Raji (cell line): ENCODE measurements around the gene ADARB2.

ENCODE experiments used
- POLR2A ChIP-seq: IDR thresholded peaks from 2 replicates; pipeline ENCODE4 v1.6.1; 2011; ENCODE audit warnings: low read depth, low read length, control low read depth; ENCODE audit not compliant: insufficient read depth

Gene ADARB2

GRCh38 chr10:1610986-1611770, 126.1 kb downstream of the ADARB2 start:
- no peak for TF ChIP-seq POLR2A

DNA sequence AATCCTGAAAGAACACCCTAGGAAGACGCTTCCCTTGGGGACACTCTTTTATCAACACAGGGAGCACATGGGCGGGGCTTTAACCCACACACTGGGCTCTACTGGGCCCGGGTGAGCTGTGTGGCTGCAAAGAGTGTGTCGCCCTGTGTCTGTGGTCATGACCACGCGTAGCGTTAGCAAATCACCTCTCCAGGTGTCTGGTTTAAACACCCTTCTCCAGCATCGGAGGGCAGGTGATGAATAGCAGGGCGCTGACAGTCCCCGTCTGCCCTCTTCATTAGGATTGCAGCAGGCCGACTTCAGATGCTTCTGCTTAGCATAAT, 127.7 kb downstream of the ADARB2 start:
- no peak for TF ChIP-seq POLR2A

- TF ChIP-seq POLR2A, result no peak
Measured at GRCh38 chr10:1608851-1609647, 128.3 kb downstream of the ADARB2 start.

DNA sequence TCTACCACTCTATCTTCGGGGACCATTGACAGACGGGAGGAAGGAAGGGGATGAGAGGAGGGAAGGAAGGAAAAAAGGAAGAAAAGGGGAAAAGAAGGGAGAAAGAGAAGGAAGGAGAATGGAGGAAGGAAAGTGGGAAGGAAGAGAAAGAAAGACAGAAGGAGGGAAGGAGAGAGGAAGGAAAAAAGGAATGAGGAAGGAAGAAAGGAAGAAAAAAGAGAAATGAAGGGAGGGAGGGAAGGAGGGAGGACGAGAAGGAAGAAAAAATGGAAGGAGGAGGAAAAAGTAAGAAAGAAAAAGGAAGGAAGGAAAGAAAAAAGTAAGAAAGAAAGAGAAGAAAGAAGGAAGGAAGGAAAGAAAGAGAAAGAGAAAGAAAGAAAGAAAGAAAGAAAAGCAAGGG, 128.9 kb downstream of the ADARB2 start:
- TF ChIP-seq POLR2A, result no peak

DNA sequence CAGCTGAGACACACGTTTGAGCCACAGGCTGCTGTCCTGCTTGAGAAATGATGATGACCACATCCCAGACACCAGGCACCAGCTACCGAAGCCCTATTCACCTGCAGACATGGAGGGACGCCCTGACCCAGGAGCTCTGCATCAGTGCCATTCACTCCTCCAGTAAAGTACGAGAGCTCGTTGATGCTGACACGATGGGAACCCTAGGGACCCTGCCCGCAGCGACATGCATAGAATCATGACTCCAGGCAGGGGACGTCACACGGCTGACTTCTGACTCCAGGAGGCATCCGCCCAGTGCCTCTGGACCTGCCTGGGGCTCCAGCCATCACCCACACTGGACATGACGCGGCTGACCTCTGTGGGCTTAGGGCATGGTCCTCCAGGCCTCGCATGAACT, 129.9 kb downstream of the ADARB2 start:
- TF ChIP-seq POLR2A, result no peak

GRCh38 chr10:1605999-1606940, 131.1 kb downstream of the ADARB2 start:
- TF ChIP-seq POLR2A, result no peak

- no peak for TF ChIP-seq POLR2A
Measured at GRCh38 chr10:1605121-1605520, 132.2 kb downstream of the ADARB2 start.

- no peak for TF ChIP-seq POLR2A
Measured at GRCh38 chr10:1604246-1604645, 133.1 kb downstream of the ADARB2 start.

DNA sequence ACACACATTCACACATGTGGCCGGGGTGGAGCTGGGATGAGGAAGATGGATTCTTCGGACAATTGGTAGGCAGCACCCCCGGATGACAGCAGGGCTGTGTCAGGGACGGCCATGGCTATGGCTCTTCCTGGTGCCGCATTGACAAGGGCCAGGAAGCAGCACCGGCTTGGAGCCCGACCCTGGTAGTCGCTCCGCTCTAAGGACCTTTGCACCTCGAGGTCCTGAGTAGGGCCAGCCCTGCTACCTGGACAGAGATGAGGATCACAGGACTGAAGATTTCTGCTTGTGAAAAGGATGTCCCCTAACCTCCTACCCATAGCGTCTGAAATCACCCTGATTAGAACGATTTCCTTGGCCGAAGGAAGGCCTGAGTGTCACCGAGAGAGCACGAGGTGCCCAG, 134.1 kb downstream of the ADARB2 start:
- TF ChIP-seq POLR2A, result no peak

- no peak for TF ChIP-seq POLR2A
Measured at GRCh38 chr10:1602037-1602484, 135.3 kb downstream of the ADARB2 start.

GRCh38 chr10:1601406-1601805, 135.9 kb downstream of the ADARB2 start:
- no peak for TF ChIP-seq POLR2A

- no peak for TF ChIP-seq POLR2A
Measured at GRCh38 chr10:1600861-1601260, 136.5 kb downstream of the ADARB2 start.

GRCh38 chr10:1598393-1599153, 138.8 kb downstream of the ADARB2 start:
- no peak for TF ChIP-seq POLR2A

GRCh38 chr10:1597370-1598146, 139.8 kb downstream of the ADARB2 start:
- no peak for TF ChIP-seq POLR2A
